Pancreas (tissue), 10 donors: ENCODE data around the gene ADCY7. TPM values are rescaled to one million over a fixed set of nuclear protein-coding genes. Genes with fewer than 3 reads are reported as not detected.

Source experiments
- ATAC-seq, 4 donors: fragments of 200-7000 bp; cut with Tn5 transposase; one replicate each; pipeline versions ENCODE4 v1.8.0 to v1.9.1; 2020; ENCODE audit warnings: mild to moderate bottlenecking in 4 of 4, moderate library complexity in 4 of 4
- DNase-seq, 6 donors: peaks; one replicate each; pipeline ENCODE4 v3.0.0-alpha.2; 2020
- FAIRE-seq: peaks from 2 replicates; lab custom pipeline; 2012; peaks lifted over from hg19 to GRCh38; lab: Jason Lieb, UNC
- H3K27ac ChIP-seq, 4 donors: fragments of 200-600 bp; sonication (generic); 1 replicate in 3 of 4; 2 replicates in 1 of 4; pipeline versions ENCODE4 v1.5.0 to v1.8.0; 2020
- H3K27me3 ChIP-seq, 4 donors: fragments of 200-600 bp; one replicate each; pipeline ENCODE4 v1.8.0; 2021
- H3K36me3 ChIP-seq, 3 donors: fragments of 200-600 bp; sonication (generic) in 1 of 3; one replicate each; pipeline versions ENCODE4 v1.5.0 to v1.8.0; 2020 to 2021
- H3K4me1 ChIP-seq, 3 donors: fragments of 200-600 bp; one replicate each; pipeline ENCODE4 v1.8.0; 2021
- H3K4me3 ChIP-seq, 4 donors: fragments of 200-600 bp; sonication (generic) in 2 of 4; one replicate each; pipeline versions ENCODE4 v1.5.0 to v1.8.0; 2020 to 2021
- H3K9me3 ChIP-seq, 4 donors: fragments of 200-600 bp; one replicate each; pipeline ENCODE4 v1.8.0; 2021
- WGBS, 2 donors: extraction: QIAGEN DNeasy Blood & Tissue Kit; methylation state at CpG; one replicate each; pipeline ENCODE4 v1.1.7; 2013; 5-methylcytosine and 5-hydroxymethylcytosine counted together
- intact Hi-C, 3 donors: fragments of 100-400 bp; cut with DNase I; formaldehyde crosslinking; loops; one replicate each; pipeline versions ENCODE4 v1.11.1 to v1.14.2; 2022
- polyA plus RNA-seq, 2 donors: library from polyadenylated mRNA; stranded (reverse); fragments of 200-250 nt; gene quantifications; one replicate each; pipeline ENCODE4 v1.2.3, GENCODE V29; 2013
- total RNA-seq, 6 donors: library from RNA; stranded (reverse); fragmentation: NEBNext Ultra II Directional in 4 of 6; extraction: Animal tissue kit (Norgen Biotek cat#: 25700) in 4 of 6; gene quantifications; one replicate each; pipeline versions ENCODE4 v1.2.1 to v1.2.4, GENCODE V29; 2021 to 2023
- TF ChIP-seq, protein P1 (sequence below), 4 donors: fragments of 200-600 bp; sonication (generic) in 3 of 4; IDR thresholded peaks; one replicate each; pipeline versions ENCODE4 v1.5.0 to v1.8.0; 2021; ENCODE audit warnings: antibody characterized with exemption in 4 of 4
- donor health status: healthy with polysubstance abuse.
- donor health status: DM: no; HTN: no; CAD: no; lungs with moderate emphysema.
- donor health status: DM: no; HTN: no; CAD: no.
- donor health status: control.
- donor health status: control.
- donor health status: Bipolar disorder and iron deficiency.
- donor health status: DM: yes; HTN: yes; CAD: no.
- donor health status: DM: no; HTN: no; CAD: no.
- donor health status: DM: no; HTN: no; CAD: no.
- donor health status: DM: yes; HTN: yes; CAD: no.

ADCY7 gene
- total and polyA plus RNA-seq, 8 donors: 1.9 to 21.1 (median 4.3) TPM

DNA sequence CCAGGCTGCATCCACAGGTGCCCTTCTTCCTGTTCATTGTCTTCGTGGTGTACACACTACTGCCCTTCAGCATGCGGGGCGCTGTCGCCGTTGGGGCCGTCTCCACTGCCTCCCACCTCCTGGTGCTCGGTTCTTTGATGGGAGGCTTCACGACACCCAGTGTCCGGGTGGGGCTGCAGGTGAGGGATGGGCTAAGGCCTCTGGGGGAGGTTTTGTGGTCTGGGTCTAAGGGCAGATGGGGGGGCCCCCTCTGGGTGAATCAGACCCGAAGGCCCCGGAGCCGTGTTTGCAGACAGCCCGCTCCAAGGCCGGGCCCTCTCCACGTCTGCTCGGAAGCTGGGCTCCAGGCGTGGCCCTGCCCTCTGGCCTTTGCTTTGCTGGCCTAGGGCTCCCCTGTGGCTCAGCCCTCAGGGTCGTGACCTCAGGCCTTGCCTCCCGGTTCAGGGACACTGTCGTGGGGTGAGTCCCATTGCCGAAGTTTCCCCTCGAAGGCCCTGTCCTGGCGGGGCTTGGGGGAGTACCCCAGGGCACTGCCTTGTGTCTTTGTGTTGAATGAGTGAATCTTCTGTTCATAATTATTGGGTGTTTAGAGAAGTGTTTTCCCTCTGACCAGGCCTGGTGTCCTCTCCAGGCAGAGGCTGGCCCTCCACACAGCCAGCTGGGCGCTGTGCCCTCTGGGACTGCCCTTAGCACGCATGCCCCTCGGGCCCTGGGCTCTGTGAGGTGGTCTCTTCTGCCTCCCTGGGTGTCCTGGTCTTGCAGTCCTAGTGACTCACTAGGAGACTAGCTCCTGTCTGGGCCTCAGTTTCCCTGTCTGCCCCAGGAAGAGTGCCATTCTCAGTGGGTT lies 25.6 kb downstream of the ADCY7 start:
- TF ChIP-seq, protein P1, sequence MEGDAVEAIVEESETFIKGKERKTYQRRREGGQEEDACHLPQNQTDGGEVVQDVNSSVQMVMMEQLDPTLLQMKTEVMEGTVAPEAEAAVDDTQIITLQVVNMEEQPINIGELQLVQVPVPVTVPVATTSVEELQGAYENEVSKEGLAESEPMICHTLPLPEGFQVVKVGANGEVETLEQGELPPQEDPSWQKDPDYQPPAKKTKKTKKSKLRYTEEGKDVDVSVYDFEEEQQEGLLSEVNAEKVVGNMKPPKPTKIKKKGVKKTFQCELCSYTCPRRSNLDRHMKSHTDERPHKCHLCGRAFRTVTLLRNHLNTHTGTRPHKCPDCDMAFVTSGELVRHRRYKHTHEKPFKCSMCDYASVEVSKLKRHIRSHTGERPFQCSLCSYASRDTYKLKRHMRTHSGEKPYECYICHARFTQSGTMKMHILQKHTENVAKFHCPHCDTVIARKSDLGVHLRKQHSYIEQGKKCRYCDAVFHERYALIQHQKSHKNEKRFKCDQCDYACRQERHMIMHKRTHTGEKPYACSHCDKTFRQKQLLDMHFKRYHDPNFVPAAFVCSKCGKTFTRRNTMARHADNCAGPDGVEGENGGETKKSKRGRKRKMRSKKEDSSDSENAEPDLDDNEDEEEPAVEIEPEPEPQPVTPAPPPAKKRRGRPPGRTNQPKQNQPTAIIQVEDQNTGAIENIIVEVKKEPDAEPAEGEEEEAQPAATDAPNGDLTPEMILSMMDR (IDR thresholded peaks at IDR 0.05): no peak
- ATAC-seq (no peak), DNase-seq (peak in 1 of 6 donors; percentile 35), FAIRE-seq (no peak)
- H3K4me1 ChIP-seq: no peaks in the 10 kb centered on the region
- intact Hi-C loops: no loop called here
- H3K4me3 ChIP-seq: no peak overlapping the region
- no peaks in the 10 kb centered on the region for H3K9me3 ChIP-seq
- no peaks in the 10 kb centered on the region for H3K27me3 ChIP-seq
- H3K27ac ChIP-seq: no peak overlapping the region
- 84 to 90% methylated on average over 26 of the region's 26 CpGs for WGBS, 2 donors
- H3K36me3 ChIP-seq: no peaks in the 10 kb centered on the region

DNA sequence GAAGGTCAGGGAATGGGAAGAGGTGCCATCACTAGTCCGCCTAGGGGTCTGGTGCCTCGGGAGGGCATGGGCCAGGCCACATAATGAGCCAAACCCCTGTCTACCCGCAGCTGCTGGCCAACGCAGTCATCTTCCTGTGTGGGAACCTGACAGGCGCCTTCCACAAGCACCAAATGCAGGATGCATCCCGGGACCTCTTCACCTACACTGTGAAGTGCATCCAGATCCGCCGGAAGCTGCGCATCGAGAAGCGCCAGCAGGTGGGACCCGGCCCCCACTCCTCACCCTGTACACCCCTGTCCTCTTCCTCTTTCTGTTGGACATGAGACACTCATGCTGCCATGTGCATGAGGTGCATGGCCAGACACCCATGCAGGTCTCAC lies 26.2 kb downstream of the ADCY7 start:
- Histone ChIP-seq H3K9me3 (no peaks in the 10 kb centered on the region), H3K27ac (no peak overlapping the region), H3K4me3 (no peak overlapping the region), H3K4me1 (no peaks in the 10 kb centered on the region), H3K36me3 (no peaks in the 10 kb centered on the region), H3K27me3 (no peaks in the 10 kb centered on the region)
- WGBS, 2 donors: 89 to 95% methylated on average over 12 of the region's 12 CpGs
- FAIRE-seq (no peak), DNase-seq (peak in 1 of 6 donors; percentile 41), ATAC-seq (no peak)
- intact Hi-C loops: no loop called here
- TF ChIP-seq, protein P1 (IDR thresholded peaks at IDR 0.05): no peak

DNA sequence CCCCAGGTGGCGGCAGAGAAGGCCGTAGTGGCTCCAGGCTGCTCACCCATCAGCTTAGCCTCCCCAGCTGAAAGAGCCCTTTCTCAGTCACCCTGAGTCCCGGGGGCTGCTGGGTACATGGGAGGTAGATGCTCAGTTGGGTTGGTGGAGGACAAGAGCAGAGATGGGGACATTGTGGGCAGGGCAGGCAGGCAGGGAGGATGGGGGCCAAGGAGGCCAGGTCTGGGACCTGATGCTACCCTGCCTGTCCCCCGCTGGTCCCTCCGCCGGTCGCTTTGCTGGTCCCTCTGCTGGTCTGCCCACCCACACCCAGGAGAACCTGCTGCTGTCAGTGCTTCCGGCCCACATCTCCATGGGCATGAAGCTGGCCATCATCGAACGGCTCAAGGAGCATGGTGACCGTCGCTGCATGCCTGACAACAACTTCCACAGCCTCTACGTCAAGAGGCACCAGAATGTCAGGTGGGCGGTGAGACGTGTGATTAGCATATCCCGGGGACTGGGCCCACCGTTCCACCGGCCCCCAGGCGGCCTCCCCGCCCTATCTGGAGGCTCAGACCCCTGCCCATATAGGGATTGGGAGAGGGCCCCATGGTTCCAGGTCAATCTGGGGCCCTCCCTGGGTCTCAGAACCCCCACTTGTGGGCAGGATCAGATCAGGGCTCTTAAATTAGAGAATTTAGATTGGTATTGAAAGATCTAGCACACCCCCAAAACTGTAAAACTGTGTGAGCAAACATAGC lies 26.9 kb downstream of the ADCY7 start:
- TF ChIP-seq, protein P1 (IDR thresholded peaks at IDR 0.05): no peak
- Histone ChIP-seq H3K27ac (no peak overlapping the region), H3K36me3 (no peaks in the 10 kb centered on the region), H3K27me3 (no peaks in the 10 kb centered on the region), H3K4me1 (no peaks in the 10 kb centered on the region), H3K4me3 (no peak overlapping the region), H3K9me3 (no peaks in the 10 kb centered on the region)
- FAIRE-seq (no peak), ATAC-seq (no peak), DNase-seq (peak in 1 of 6 donors; percentile 45)
- 85 to 88% methylated on average over 15 to 20 of the region's 20 CpGs for WGBS, 2 donors
- intact Hi-C loops: no loop called here

GRCh38 chr16:50293994-50294855 lies 27.9 kb downstream of the ADCY7 start:
- Histone ChIP-seq H3K27ac (no peak overlapping the region), H3K27me3 (no peaks in the 10 kb centered on the region), H3K4me1 (no peaks in the 10 kb centered on the region), H3K9me3 (no peaks in the 10 kb centered on the region), H3K36me3 (no peaks in the 10 kb centered on the region), H3K4me3 (no peak overlapping the region)
- 83 to 90% methylated on average over 19 to 20 of the region's 20 CpGs for WGBS, 2 donors
- FAIRE-seq (no peak), ATAC-seq (no peak), DNase-seq (peak in 1 of 6 donors; percentile 46)
- TF ChIP-seq, protein P1 (IDR thresholded peaks at IDR 0.05): no peak
- intact Hi-C loops: no loop called here
